KMS-11 (cell line): ENCODE measurements around the gene IDNK.
"Not testable (repeated sequence)": the region's sequence is repeated elsewhere in the genome, so short reads cannot be mapped to it uniquely, and the experiment has no call there.

ENCODE experiments used
- H2AFZ ChIP-seq: fragments of 200-600 bp; sonication (generic); 2 replicates; pipeline ENCODE4 v1.6.1; 2016; ENCODE audit warnings: antibody characterized with exemption, mixed run types, low read depth
- H3K27ac ChIP-seq: fragments of 200-600 bp; sonication (generic); 2 replicates; pipeline ENCODE4 v1.6.1; 2016; ENCODE audit warnings: mild to moderate bottlenecking, mixed run types
- H3K27me3 ChIP-seq: fragments of 200-600 bp; sonication (generic); 2 replicates; pipeline ENCODE4 v1.6.1; 2017; ENCODE audit warnings: mild to moderate bottlenecking, low read depth, mixed run types, moderate library complexity; ENCODE audit not compliant: insufficient read depth
- H3K36me3 ChIP-seq: fragments of 200-600 bp; sonication (generic); 2 replicates; pipeline ENCODE4 v1.6.1; 2017; ENCODE audit warnings: mild to moderate bottlenecking, mixed run types; ENCODE audit not compliant: insufficient read depth
- H3K4me1 ChIP-seq: fragments of 200-600 bp; sonication (generic); 2 replicates; pipeline ENCODE4 v1.6.1; 2016; ENCODE audit warnings: mild to moderate bottlenecking, low read depth, mixed run types; ENCODE audit not compliant: poor library complexity, severe bottlenecking
- H3K4me2 ChIP-seq: fragments of 200-600 bp; sonication (generic); 2 replicates; pipeline ENCODE4 v1.7.0; 2016; ENCODE audit warnings: mild to moderate bottlenecking, mixed run types
- H3K4me3 ChIP-seq: fragments of 200-600 bp; sonication (generic); IDR thresholded peaks from 2 replicates; pipeline ENCODE4 v1.6.1; 2017; ENCODE audit warnings: low read depth, low read length, mixed read lengths; ENCODE audit not compliant: insufficient read depth
- H3K79me2 ChIP-seq: fragments of 200-600 bp; sonication (generic); 2 replicates; pipeline ENCODE4 v1.6.1; 2016; ENCODE audit warnings: low read depth, mixed run types; ENCODE audit not compliant: insufficient read depth
- H3K9ac ChIP-seq: fragments of 200-600 bp; sonication (generic); 2 replicates; pipeline ENCODE4 v1.6.1; 2016; ENCODE audit warnings: mild to moderate bottlenecking, mixed run types
- H4K20me1 ChIP-seq: fragments of 200-600 bp; sonication (generic); 2 replicates; pipeline ENCODE4 v1.6.1; 2016; ENCODE audit warnings: mild to moderate bottlenecking, mixed run types; ENCODE audit not compliant: insufficient read depth
- TF ChIP-seq, protein P1 (sequence below): fragments of 200-600 bp; sonication (generic); conservative IDR thresholded peaks from 2 replicates; pipeline ENCODE4 v1.6.1; 2017; ENCODE audit warnings: low read depth, mild to moderate bottlenecking, antibody characterized with exemption, low read length, moderate library complexity, mixed read lengths

The IDNK gene

GRCh38 chr9:83599071-83599470, 23.9 kb upstream of the IDNK start:
- H3K36me3 ChIP-seq: no peaks in the 10 kb centered on the region
- H3K79me2 ChIP-seq: no peaks in the 10 kb centered on the region
- TF ChIP-seq, protein P1, sequence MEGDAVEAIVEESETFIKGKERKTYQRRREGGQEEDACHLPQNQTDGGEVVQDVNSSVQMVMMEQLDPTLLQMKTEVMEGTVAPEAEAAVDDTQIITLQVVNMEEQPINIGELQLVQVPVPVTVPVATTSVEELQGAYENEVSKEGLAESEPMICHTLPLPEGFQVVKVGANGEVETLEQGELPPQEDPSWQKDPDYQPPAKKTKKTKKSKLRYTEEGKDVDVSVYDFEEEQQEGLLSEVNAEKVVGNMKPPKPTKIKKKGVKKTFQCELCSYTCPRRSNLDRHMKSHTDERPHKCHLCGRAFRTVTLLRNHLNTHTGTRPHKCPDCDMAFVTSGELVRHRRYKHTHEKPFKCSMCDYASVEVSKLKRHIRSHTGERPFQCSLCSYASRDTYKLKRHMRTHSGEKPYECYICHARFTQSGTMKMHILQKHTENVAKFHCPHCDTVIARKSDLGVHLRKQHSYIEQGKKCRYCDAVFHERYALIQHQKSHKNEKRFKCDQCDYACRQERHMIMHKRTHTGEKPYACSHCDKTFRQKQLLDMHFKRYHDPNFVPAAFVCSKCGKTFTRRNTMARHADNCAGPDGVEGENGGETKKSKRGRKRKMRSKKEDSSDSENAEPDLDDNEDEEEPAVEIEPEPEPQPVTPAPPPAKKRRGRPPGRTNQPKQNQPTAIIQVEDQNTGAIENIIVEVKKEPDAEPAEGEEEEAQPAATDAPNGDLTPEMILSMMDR: no peak
- no peak overlapping the region for H3K27ac ChIP-seq
- no peak overlapping the region for H2AFZ ChIP-seq
- no peak overlapping the region for H3K9ac ChIP-seq
- H4K20me1 ChIP-seq: no peaks in the 10 kb centered on the region
- H3K4me2 ChIP-seq: no peak overlapping the region
- H3K4me3 ChIP-seq: no peak overlapping the region
- no peaks in the 10 kb centered on the region for H3K27me3 ChIP-seq
- H3K4me1 ChIP-seq: no peaks in the 10 kb centered on the region

DNA sequence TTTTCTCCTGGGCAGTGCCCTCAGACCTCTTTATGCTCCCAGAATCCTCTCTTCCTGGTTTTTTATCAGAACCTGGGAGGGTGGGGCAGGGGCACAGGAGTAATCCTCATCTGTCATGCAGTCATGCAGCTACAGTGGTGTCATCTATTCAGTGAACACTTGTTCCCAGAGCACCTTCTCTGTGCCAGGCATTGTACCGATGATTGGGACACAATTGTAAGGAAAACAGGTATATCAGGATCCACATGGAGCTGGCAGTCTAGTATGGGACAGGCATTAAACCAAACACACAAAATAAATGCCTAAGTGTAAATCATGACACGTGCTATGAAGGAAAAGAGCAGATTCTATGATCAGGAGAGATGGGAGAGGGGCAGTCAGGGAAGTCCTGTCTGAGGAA, 21.5 kb upstream of the IDNK start:
- Histone ChIP-seq H2AFZ (no peak overlapping the region), H4K20me1 (no peaks in the 10 kb centered on the region), H3K4me2 (no peak overlapping the region), H3K9ac (no peak overlapping the region), H3K27me3 (no peaks in the 10 kb centered on the region), H3K79me2 (no peaks in the 10 kb centered on the region), H3K36me3 (no peaks in the 10 kb centered on the region), H3K27ac (no peak overlapping the region), H3K4me3 (no peak overlapping the region), H3K4me1 (no peaks in the 10 kb centered on the region)
- TF ChIP-seq, protein P1: no peak

GRCh38 chr9:83607620-83608019, 15.3 kb upstream of the IDNK start:
- not testable (repeated sequence) for H3K36me3 ChIP-seq, H3K4me2 ChIP-seq, H4K20me1 ChIP-seq, H3K4me1 ChIP-seq, H3K79me2 ChIP-seq, H3K27ac ChIP-seq, H3K9ac ChIP-seq, H2AFZ ChIP-seq, H3K27me3 ChIP-seq, H3K4me3 ChIP-seq

DNA sequence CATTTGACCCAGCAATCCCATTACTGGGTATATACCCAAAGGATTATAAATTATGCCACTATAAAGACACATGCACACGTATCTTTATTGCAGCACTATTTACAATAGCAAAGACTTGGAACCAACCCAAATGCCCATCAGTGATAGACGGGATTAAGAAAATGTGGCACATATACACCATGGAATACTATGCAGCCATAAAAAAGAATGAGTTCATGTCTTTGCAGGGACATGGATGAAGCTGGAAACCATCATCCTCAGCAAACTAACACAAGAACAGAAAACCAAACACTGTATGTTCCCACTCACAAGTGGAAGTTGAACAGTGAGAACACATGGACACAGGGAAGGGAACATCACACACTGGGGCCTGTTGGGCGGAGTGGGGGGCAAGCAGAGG, 9.6 kb upstream of the IDNK start:
- not testable (repeated sequence) for H3K36me3 ChIP-seq, H3K4me1 ChIP-seq, H4K20me1 ChIP-seq, H2AFZ ChIP-seq, H3K27ac ChIP-seq, H3K79me2 ChIP-seq, H3K27me3 ChIP-seq, H3K4me3 ChIP-seq, H3K9ac ChIP-seq, H3K4me2 ChIP-seq

DNA sequence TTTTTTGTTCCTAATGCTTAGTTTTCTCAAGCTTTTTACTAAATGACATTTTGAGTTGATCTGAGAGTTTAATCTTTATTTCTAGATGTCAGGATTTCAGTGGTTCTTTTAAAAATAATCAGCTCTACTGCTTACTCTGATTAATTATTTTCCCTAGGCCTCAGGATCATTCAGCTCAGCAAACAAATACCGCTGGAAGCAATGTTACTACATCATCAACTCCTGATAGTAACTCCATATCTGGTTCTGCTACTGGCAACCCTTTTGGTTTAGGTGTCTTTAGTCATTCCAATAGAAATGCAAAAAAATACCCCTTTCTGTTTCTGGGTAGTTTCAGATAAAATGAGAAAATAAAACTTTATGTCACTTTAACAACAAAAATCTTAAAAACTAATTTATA, 5.6 kb upstream of the IDNK start:
- Histone ChIP-seq H4K20me1 (no peaks in the 10 kb centered on the region), H3K4me1 (no peaks in the 10 kb centered on the region), H3K27me3 (no peaks in the 10 kb centered on the region), H3K4me3 (no peak overlapping the region), H3K36me3 (no peaks in the 10 kb centered on the region), H3K4me2 (no peak overlapping the region), H3K27ac (no peak overlapping the region), H3K9ac (no peak overlapping the region), H2AFZ (no peak overlapping the region), H3K79me2 (no peaks in the 10 kb centered on the region)
- TF ChIP-seq, protein P1: no peak
